Right lung (tissue), 5 donors: ENCODE results near the gene SORCS2. TPM values are rescaled to one million over a fixed set of nuclear protein-coding genes. Genes with fewer than 3 reads are reported as not detected.

Source experiments
- DNase-seq, 2 donors: peaks; one replicate each; pipeline ENCODE4 v3.0.0-alpha.2; 2013
- polyA plus RNA-seq, 5 donors: library from polyadenylated mRNA; unstranded; fragments of 120-200 nt; gene quantifications; one replicate each; pipeline versions ENCODE4 v1.2.1 to v1.2.3, GENCODE V29; 2013; ENCODE audit warnings: inconsistent platforms in 1 of 5, low replicate concordance in 1 of 5; ENCODE audit not compliant: insufficient read length in 5 of 5, insufficient read depth in 1 of 5

The SORCS2 gene
- polyA plus RNA-seq, 5 donors: 4.8 to 8.6 (median 5.8) TPM

DNA sequence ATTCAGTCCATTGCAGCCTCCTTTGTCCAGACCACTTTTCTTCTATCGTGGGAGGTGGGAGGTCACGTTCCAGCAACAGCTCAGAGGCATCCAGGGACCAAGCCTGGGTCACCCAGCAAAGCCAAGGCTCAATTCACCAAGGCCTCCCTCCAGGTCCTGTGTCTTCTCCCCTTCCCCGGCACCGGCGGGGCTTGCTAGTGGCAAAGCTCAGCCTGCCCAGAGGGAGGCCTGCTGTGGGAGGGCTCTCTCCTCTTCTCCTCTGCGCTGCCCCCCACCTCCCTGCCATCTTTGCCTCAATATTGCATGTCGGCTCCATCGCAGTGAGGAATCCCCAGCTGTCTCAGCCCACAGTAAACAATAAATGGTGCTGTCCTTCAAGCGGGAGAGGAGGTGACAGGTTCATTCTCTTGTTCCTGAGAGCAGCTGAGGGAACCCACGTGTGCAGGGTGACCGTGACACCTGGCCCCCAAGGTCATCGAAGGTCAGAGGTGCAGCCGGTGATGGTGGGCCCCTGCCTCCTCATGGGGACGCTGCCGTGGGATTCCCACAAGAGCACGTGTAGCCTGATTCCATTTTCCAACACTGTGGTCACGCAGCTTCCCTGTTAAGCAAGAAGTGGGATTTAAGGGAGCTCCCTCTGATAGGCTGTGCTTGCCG is 353.9 kb downstream of the SORCS2 start:
- DNase-seq: no peak

DNA sequence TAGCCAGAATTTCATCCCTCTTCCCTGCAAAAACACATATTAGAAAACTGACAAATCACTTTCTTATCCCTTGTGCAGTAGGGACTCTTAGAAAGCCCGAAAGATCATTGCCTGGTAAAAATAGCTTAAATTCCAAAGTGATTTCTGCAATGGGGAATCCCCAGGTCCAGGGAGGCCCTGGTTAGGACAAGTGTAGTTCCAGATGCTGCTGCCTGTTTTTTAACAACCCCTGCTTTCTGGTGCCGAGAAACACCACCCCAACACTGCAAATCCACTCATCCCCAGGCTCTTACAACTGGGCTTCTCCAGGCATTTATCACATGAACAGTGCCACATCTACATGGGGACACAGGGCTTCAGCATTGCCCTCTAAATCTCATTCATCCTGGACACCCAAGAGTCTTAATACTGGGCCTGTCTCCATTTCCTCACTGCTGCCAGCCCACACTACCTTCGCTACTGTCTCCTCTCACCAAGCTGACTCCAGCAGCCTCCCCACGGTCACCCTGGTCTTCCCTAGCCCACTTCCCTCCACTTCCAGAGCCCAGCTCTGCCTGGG is 354.6 kb downstream of the SORCS2 start:
- no peak for DNase-seq

DNA sequence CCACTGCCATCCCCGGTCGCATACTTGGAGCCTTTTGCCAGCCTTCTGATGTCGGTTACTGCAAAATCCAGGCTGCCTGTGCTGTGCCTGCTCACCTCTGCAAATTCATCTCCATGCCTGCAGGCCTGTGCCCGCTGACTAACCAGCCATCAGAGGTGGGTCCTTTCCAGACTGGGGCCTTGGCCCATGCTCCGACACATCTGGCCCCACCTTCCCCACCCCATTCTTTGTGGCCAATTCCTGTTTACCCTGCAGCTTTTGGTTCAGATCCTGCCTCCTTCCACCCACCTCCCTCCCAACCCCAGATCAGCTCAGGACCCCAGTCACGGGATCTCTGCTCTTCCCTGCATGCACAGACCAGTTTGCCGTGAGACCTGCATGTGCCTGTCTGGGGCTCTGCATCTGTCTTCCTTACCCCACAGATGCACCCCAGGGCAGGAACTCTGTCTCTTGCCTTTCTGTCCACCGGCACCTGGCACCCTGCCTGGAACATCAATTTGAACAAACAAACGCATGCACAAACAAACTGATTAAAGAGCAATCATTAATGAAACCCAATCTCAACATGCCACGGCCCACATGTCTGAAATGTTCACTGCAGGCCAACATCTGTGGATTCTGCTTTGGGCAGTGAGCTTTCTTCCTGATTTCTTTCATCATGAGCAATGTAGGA is 355.2 kb downstream of the SORCS2 start:
- DNase-seq: no peak

DNA sequence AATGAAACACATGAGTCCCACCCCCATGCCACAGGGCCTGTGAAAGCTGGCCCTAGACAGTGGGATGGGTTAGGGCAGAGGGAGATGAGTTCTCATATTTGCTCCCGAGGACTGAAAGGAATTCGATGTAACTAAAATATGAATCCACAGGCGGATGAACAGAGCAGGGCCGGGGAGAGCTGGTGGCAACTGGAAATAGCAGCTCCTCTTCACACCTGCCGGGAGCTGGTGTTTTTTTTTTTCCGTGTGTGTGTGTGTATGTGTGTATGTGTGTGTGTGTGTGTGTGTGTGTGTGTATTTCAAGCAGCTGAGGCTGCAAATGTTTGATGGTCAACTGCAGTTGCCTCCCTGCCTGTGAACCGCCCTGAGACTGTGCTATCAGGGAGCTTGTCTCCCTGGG is 357.5 kb downstream of the SORCS2 start:
- DNase-seq: no peak

DNA sequence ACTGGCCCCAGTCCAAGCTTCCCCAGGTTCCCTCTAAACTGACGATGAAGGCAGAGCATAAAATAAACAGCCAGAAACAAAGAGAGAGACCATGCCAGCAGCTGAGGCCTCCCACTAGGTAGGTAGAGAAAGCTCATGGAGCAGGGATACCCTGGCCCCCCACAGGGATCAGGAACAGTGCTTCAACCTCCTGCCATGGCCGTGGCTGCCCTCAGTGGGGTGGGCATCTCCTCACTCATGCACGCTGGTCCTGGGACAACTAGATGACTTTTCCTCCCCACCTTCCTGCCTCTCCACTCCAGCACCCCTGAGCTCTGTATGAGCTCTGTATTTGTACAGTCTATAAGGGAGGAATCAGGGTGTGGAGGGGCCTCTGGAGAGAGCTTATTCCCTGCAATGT is 360.1 kb downstream of the SORCS2 start:
- no peak for DNase-seq

DNA sequence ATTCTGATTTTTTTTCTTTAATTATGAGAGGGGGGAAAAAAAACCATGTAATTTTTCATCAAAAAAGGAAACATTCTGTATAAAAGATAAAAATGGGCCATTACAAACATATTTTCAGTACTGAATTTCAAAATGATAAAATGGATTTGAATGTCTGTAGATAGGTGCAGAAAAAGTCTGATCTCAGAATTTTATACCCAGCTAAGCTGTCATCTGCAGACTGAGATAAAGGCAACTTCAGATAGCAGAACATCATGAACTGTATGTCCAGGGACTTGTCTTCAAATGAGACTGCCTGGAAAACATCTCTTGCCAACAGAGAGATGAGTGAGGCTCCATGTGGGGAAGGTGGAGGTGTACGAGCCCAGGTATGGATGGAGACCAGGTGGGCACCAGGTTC is 360.9 kb downstream of the SORCS2 start:
- no peak for DNase-seq

DNA sequence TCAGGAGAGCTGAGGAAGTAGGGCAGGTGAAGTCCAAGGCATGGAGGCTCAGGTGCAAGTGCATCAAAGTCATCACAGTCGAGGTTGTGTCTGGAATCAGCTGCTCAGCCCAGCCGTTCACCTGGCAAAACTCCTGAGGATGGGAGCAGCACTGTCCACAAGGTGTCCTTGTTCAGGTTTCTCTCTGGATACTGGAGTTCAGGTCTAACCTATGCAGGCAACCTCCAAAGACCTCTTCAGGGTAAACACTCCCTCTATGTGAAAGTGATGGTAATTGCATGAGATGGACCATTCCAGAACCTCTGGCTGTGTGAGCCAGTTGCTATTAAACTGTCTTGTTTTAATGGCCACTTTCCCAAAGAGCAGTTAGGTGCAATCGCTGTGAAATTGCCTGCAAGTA is 362.6 kb downstream of the SORCS2 start:
- no peak for DNase-seq

DNA sequence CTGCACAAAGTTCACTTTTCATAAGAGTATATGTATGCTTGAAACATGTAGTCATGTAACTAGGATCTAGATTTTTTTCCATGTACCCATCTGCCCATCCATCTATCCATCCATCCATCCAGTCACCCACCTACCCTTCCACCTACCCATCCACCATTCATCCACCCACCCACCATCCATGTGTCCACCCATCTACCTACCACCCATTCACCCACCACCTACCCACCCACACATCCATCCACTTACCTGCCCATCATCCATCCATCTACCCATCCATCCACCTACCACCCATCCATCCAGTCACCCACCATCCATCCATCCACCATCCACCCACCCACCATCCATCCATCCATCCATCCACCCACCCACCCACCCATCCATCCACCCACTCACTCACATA is 364.2 kb downstream of the SORCS2 start:
- DNase-seq: no peak

DNA sequence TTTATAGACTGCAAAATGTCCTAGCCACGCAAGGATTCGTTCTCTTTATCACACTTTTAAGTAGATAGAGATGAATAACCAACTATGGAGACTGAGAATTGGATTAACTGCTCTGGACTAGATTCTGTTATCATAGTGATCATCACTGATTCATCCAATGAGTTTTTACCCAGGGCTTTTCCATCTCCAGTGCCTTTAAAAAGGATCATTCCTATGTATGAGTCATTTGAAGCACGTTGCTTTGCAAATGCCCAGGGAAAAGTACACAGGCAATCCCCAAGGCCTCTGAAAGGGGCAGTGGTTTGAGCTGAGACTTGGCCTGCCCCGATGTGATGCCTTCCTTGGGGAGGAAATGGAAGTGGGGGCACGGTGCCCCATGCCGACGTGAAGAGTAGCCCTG is 365.1 kb downstream of the SORCS2 start:
- no peak for DNase-seq

DNA sequence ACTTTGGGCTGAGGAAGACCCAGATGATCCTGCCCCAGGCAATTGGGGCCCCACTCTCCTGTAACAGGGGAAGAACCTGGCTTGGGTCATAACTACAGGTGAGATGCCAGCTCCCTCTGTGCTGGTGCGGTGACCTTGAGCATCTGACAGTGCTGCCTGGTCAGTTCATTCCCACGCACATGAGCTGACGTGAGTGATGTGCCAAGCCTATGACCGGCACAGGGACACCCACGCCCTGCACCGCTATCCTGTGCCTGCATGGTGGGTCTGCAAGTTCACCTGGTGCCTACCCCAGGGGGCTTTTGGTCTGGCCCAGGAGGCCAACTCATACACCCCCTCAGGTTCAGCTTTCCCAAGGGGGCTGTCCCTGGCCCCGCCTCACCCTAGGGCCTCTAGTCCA is 366.1 kb downstream of the SORCS2 start:
- no peak for DNase-seq

DNA sequence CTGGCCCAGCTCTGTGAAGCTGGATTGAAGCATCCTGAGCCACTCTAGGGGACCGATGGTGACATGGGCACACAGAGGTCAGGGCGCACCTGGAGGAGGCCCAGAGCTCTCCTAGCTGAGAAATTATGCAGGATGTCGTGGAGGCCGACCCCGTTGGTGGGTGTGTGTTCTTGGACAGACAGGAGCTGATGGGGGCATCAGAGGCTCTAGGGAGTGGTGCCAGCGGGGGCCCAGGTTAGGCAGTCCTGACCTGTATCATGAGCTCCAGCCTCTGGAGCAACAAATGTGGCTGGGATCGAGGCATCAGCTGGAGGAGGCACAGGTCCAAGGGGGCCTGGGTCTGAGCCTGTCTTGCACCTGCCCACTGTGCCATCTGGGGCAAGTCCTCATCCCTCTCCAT is 367.0 kb downstream of the SORCS2 start:
- DNase-seq: no peak

DNA sequence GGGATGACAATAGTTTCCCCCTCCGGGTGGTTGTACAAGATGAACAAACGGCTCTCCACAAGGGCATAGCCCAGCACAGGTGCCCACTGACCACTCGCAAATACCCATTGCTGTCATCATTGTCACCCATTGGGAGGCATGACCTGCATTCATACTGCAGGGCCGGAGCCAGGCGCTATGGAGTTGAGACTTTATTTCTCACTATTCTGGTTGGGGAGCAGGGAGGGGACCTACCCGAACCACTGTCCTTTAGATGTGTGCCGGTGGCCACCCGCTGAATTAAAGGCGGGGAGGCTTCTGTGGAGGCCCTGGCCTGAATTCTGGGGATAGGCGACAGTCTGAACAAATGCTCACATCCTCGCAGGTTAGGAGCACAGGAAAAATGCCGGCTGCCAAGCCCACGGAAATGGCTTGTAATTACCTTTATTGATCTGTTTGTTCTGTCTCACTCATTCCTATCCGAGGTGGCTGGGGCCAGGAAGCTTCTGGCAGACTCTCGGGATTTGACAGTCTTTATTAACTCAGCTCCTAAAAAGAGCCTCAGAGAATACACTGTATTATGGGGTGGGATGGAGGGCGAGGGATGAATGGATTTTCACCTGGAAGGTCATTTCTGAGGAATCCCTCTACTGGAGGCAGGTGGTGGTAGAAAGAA is 367.5 kb downstream of the SORCS2 start:
- no peak for DNase-seq

DNA sequence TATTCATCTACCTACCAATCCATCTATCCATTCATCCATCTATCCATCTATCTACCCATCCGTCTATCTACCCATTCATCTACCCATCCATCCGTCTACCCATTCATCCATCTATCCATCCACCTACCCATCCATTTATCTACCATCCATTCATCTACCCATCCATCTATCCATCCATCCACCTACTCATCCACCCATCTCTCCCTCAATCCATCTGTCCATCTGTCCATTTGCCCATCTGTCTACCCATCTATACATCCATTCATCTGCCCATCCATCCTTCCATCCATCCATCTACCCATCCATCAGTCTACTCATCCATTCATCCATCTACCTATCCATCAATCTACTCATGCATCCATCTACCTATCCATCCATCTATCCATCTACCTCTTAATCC is 369.2 kb downstream of the SORCS2 start:
- no peak for DNase-seq

DNA sequence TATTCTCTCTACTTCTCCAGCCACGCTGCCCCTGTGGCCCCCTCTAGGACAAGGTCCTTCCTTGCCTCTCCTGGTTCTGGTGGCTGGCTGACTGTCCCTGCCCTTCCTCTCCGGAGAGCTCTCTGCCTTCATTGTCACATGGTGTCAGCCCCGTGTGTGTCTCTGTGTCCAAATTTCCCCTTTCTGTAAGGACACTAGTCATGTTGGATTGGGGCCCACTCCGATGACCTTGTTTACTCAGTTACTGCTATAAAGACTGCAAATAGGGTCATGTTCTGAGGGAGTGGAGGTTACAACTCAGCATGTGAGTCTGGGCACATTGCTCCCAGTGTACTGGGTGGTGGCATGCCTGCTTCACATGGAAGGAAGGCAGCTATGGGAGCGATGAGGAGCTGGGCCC is 371.9 kb downstream of the SORCS2 start:
- no peak for DNase-seq

DNA sequence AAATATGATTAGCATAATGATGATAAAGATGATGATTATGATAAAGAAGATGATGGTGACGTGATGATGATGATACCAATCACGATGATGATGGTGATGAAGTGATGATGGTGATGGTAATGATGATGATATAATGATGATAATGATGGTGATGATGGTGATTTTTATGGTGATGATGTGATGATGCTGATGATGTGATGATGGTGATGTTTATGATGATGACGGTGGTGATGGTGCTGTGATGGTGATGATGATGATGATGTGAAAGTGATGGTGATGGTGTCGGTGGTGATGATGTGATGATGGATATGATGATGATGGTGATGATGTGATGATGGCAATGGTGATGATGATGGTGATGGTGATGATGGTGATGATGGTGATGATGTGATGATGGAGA is 373.1 kb downstream of the SORCS2 start:
- no peak for DNase-seq

DNA sequence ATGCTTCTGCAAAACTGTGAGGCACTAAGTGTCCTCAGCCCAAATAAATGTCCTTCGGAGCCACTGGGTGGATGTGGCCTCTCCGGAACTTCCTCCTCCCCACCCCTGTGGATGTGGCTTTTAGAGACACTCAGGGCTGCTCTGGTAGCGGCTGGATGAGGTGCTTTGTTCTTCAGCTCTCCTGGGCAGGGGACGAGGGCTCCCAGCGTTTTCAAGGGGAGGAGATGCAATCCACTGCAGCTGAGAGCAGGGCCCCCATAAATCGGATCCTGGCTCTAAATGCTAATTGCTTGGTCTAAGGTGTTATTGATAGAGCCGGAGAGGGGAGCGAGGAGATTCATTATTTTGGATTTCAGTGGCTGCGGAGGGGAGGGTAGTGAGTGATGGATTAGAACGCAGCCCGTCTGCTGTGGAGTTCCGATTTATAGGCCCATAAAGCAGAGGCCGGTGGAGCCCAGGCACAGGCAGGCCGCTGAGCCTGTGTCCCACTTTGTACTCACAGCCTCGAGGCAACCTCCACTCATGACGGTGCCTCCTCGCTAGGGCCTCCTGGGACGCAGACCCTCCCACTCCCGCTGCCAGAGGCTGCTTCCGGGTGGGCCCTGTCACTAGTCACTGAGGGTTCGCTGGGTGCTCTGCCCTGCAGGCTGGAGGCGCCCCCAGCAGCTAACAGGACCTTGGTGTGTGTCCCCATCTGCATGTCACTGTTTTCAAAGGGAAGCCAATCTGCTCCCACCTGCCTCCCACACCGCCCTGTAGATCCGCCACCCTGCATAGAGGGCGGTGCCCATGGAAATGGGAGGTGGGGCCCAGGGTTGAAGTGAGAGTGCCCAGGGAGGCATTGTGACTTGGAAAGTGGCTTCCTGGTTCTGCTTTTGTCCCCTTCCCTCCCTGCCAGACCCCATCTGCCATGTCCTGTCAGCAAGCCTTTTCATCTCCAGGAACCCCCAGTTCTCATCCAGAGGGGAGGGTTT is 377.8 kb downstream of the SORCS2 start:
- no peak for DNase-seq

DNA sequence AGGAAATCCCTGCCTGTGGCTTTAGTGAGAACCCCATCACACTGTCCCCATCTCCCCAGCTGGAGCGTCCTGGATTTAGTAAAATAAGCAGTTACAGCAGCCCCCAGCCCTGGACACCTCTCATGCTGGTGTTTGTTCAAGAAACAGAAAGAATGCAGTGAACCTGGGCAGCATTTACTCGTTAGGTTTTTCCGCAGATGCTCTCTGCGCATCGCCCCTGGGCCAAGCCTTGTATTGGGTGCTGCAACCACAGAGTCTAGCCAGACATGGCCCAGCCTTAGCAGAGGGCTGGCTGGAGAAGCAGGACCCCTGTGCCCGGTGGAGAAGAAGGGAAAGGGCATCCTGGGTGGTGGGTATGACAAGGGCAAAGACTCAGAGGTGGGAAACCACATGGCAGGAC is 378.7 kb downstream of the SORCS2 start:
- no peak for DNase-seq

DNA sequence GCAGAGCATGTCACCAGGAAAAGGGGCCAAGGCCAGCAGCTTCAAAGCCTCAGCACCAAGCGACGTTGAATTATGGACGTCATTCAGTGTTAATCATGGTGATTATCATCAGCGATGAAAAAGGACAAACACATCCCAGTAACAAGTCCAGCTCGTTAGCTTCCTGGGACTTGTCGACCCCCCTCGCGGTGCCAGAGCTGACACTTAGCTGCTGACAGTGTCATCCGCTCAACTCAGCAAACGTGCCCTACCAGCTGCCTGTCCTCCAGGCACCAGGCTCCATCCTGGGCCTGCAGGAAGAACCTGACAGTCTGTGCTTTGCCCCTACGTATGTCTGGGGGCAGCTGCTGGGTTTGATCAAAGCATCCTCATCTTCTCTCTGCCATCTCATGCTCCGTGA is 379.4 kb downstream of the SORCS2 start:
- no peak for DNase-seq

DNA sequence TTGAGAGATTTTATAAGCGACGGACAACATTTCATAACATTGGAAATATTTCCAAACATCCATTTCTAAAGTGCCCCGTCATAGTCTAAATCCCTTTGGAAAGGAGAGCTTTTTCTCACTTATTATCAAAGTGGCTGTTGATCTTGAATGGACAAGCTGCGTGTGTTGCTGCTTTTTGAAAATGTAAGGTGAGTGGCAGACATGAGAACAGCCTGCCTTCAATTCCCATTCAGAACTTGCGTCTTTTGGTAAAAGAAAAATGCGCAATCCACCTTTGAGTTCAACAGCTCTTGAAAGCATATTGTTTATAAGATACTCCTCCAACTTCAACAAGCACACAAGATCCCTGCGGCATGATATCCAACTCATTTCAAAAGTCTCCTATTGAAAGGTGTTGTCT is 380.6 kb downstream of the SORCS2 start:
- DNase-seq: no peak

DNA sequence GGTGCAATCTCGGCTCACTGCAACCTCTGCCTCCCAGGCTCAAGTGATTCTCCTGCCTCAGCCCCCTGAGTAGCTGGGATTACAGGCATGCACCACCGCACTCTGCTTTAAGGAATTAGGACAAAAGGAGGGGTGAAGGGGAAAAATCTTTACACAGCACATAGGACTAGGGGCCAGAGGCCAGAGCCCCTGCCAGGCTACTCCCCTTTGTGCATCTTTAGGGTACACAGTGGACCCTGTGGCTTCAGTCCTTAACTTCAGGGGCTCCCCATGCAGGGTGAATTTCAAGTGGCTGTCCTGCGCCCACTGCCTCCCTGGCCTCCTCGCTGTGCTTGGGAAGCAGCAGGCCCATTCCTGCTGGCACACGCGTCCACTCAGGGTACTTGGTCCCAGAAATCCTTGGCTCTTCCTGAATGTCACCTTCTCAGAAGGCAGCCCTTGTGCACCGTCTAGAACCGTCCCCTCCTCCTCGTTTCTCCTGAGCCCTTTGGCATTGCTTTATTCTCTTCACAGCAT is 381.3 kb downstream of the SORCS2 start:
- DNase-seq: no peak

DNA sequence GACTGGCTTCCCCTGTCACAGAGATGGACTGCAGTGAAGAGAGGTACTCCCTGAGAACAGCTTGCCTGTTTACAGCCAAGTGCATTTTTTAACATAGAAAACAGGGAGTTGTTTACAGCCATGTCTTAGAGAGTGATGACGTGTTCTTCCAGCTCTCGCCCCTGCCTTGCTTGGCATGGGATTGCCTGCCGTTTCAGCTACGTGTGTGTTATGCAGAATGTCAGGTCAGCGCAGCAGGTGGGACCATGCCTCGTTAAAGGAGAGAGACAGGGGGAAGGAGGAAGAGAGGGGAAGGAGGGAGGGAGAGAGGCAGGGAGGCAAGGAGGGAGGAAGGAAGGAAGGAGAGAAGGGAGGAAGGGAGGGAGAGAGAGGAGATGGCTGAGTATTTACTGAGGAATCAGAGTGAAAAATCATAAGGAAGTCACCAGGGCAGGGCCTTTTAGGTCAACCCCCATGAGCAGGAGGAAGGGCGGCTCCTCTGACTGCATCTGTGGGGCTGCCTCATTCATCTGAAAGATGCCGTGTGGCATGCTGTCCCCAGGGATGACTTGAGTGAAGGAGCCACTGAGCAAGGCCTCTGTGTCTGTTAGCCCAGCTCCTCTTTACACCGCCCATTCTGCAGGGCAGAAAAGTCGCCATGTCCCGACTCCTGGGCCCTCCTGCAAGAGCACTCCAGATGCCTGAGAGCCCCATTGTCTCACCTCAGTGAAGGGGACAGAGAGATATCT is 382.1 kb downstream of the SORCS2 start:
- DNase-seq: no peak
